Measurements from ENCODE around the gene XKR7.
"Not testable (repeated sequence)": the region's sequence is repeated elsewhere in the genome, so short reads cannot be mapped to it uniquely, and the experiment has no call there.

The XKR7 gene

DNA sequence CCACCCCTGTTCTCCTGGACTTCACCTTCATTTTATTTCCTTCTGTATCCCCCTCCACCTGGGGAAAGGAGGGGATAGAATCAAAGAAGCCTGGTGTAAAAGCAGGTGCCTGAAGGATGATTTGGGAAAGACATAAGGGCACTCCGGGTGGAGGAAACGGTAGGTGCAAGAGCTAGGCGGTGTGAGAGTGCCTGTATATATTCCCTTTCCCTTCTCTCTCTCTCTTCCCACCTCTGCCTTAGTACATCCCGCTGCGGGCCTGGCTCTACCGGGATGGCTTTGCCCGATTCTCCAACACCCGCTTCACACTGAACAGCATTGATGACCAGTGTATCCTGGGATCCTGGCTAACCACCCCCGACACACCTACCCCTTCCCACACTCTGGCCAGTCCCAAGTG lies 42.3 kb upstream of the XKR7 start:
- no peak overlapping the region for H3K4me3 ChIP-seq (ENCODE audit: low read length in 2 of 2)
- peaks cover 0 to 3% of the 10 kb centered on the region in 2 donors for H3K27me3 ChIP-seq (ENCODE audit: control insufficient read depth in 2 of 2, insufficient read depth in 2 of 2, low read length in 2 of 2)
- no peaks in the 10 kb centered on the region for H3K4me1 ChIP-seq (ENCODE audit: control insufficient read depth in 2 of 2, insufficient read depth in 2 of 2, low read length in 2 of 2)
- no peaks in the 10 kb centered on the region for H3K9me3 ChIP-seq (ENCODE audit: control insufficient read depth in 2 of 2, low read length in 2 of 2)
- H3K9ac ChIP-seq (ENCODE audit: low read depth in 1 of 2, low read length in 2 of 2) = no peak overlapping the region
- no peak overlapping the region for H3K27ac ChIP-seq (ENCODE audit: low read depth in 2 of 2, low read length in 2 of 2)
- no peaks in the 10 kb centered on the region for H3K36me3 ChIP-seq (ENCODE audit: control insufficient read depth in 2 of 2, insufficient read depth in 2 of 2, low read length in 2 of 2)

- H3K9me3 ChIP-seq (ENCODE audit: control insufficient read depth in 2 of 2, low read length in 2 of 2) = no peaks in the 10 kb centered on the region
- H3K27ac ChIP-seq (ENCODE audit: low read depth in 2 of 2, low read length in 2 of 2) = no peak overlapping the region
- H3K4me1 ChIP-seq (ENCODE audit: control insufficient read depth in 2 of 2, insufficient read depth in 2 of 2, low read length in 2 of 2) = no peaks in the 10 kb centered on the region
- H3K9ac ChIP-seq (ENCODE audit: low read depth in 1 of 2, low read length in 2 of 2) = no peak overlapping the region
- H3K4me3 ChIP-seq (ENCODE audit: low read length in 2 of 2) = no peak overlapping the region
- H3K36me3 ChIP-seq (ENCODE audit: control insufficient read depth in 2 of 2, insufficient read depth in 2 of 2, low read length in 2 of 2) = no peaks in the 10 kb centered on the region
- H3K27me3 ChIP-seq (ENCODE audit: control insufficient read depth in 2 of 2, insufficient read depth in 2 of 2, low read length in 2 of 2) = peaks cover 0 to 3% of the 10 kb centered on the region in 2 donors
These were observed 41.5 kb upstream of the XKR7 start for GRCh38 chr20:31926493-31926892.

- Histone ChIP-seq H3K36me3 (ENCODE audit: control insufficient read depth in 2 of 2, insufficient read depth in 2 of 2, low read length in 2 of 2) (no peaks in the 10 kb centered on the region), H3K27ac (ENCODE audit: low read depth in 2 of 2, low read length in 2 of 2) (no peak overlapping the region), H3K4me1 (ENCODE audit: control insufficient read depth in 2 of 2, insufficient read depth in 2 of 2, low read length in 2 of 2) (no peaks in the 10 kb centered on the region), H3K27me3 (ENCODE audit: control insufficient read depth in 2 of 2, insufficient read depth in 2 of 2, low read length in 2 of 2) (peaks cover 0 to 3% of the 10 kb centered on the region in 2 donors), H3K9ac (ENCODE audit: low read depth in 1 of 2, low read length in 2 of 2) (no peak overlapping the region), H3K4me3 (ENCODE audit: low read length in 2 of 2) (no peak overlapping the region), H3K9me3 (ENCODE audit: control insufficient read depth in 2 of 2, low read length in 2 of 2) (no peaks in the 10 kb centered on the region)
These were observed 40.3 kb upstream of the XKR7 start for GRCh38 chr20:31927627-31928159.

GRCh38 chr20:31929631-31930030 lies 38.3 kb upstream of the XKR7 start:
- H3K4me1 ChIP-seq (ENCODE audit: control insufficient read depth in 2 of 2, insufficient read depth in 2 of 2, low read length in 2 of 2); H3K27ac ChIP-seq (ENCODE audit: low read depth in 2 of 2, low read length in 2 of 2); H3K27me3 ChIP-seq (ENCODE audit: control insufficient read depth in 2 of 2, insufficient read depth in 2 of 2, low read length in 2 of 2); H3K9ac ChIP-seq (ENCODE audit: low read depth in 1 of 2, low read length in 2 of 2); H3K36me3 ChIP-seq (ENCODE audit: control insufficient read depth in 2 of 2, insufficient read depth in 2 of 2, low read length in 2 of 2); H3K9me3 ChIP-seq (ENCODE audit: control insufficient read depth in 2 of 2, low read length in 2 of 2); H3K4me3 ChIP-seq (ENCODE audit: low read length in 2 of 2): not testable (repeated sequence)

- no peaks in the 10 kb centered on the region for H3K4me1 ChIP-seq (ENCODE audit: control insufficient read depth in 2 of 2, insufficient read depth in 2 of 2, low read length in 2 of 2)
- H3K9me3 ChIP-seq (ENCODE audit: control insufficient read depth in 2 of 2, low read length in 2 of 2) = no peaks in the 10 kb centered on the region
- H3K36me3 ChIP-seq (ENCODE audit: control insufficient read depth in 2 of 2, insufficient read depth in 2 of 2, low read length in 2 of 2) = no peaks in the 10 kb centered on the region
- H3K27ac ChIP-seq (ENCODE audit: low read depth in 2 of 2, low read length in 2 of 2) = no peak overlapping the region
- H3K27me3 ChIP-seq (ENCODE audit: control insufficient read depth in 2 of 2, insufficient read depth in 2 of 2, low read length in 2 of 2) = no peaks in the 10 kb centered on the region
- no peak overlapping the region for H3K9ac ChIP-seq (ENCODE audit: low read depth in 1 of 2, low read length in 2 of 2)
- H3K4me3 ChIP-seq (ENCODE audit: low read length in 2 of 2) = no peak overlapping the region
These were observed 37.2 kb upstream of the XKR7 start for GRCh38 chr20:31930779-31931178.

- Histone ChIP-seq H3K27ac (ENCODE audit: low read depth in 2 of 2, low read length in 2 of 2) (no peak overlapping the region), H3K36me3 (ENCODE audit: control insufficient read depth in 2 of 2, insufficient read depth in 2 of 2, low read length in 2 of 2) (no peaks in the 10 kb centered on the region), H3K4me1 (ENCODE audit: control insufficient read depth in 2 of 2, insufficient read depth in 2 of 2, low read length in 2 of 2) (no peaks in the 10 kb centered on the region), H3K4me3 (ENCODE audit: low read length in 2 of 2) (no peak overlapping the region), H3K27me3 (ENCODE audit: control insufficient read depth in 2 of 2, insufficient read depth in 2 of 2, low read length in 2 of 2) (no peaks in the 10 kb centered on the region), H3K9me3 (ENCODE audit: control insufficient read depth in 2 of 2, low read length in 2 of 2) (no peaks in the 10 kb centered on the region), H3K9ac (ENCODE audit: low read depth in 1 of 2, low read length in 2 of 2) (no peak overlapping the region)
These were observed 34.3 kb upstream of the XKR7 start for GRCh38 chr20:31933698-31934097.

DNA sequence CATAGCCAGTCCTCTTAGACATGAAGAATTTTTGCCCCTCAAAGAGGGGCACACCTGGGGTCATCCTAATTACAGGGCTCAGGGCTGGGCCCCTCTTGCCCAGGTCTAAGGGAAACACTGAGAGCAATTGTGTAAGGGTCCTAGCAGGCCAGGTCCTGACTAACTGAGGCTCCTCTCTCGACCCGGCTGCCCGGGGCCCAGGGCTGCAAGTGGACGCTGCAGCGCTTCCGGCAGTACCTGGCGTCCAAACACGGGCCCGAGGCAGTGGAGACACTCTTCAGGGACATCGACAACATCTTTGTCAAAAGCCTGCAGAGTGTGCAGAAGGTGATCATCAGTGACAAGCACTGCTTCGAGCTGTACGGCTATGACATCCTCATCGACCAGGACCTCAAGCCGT lies 33.5 kb upstream of the XKR7 start:
- H3K9ac ChIP-seq (ENCODE audit: low read depth in 1 of 2, low read length in 2 of 2) = no peak overlapping the region
- no peaks in the 10 kb centered on the region for H3K9me3 ChIP-seq (ENCODE audit: control insufficient read depth in 2 of 2, low read length in 2 of 2)
- no peak overlapping the region for H3K27ac ChIP-seq (ENCODE audit: low read depth in 2 of 2, low read length in 2 of 2)
- no peaks in the 10 kb centered on the region for H3K27me3 ChIP-seq (ENCODE audit: control insufficient read depth in 2 of 2, insufficient read depth in 2 of 2, low read length in 2 of 2)
- no peak overlapping the region for H3K4me3 ChIP-seq (ENCODE audit: low read length in 2 of 2)
- no peaks in the 10 kb centered on the region for H3K4me1 ChIP-seq (ENCODE audit: control insufficient read depth in 2 of 2, insufficient read depth in 2 of 2, low read length in 2 of 2)
- no peaks in the 10 kb centered on the region for H3K36me3 ChIP-seq (ENCODE audit: control insufficient read depth in 2 of 2, insufficient read depth in 2 of 2, low read length in 2 of 2)

- Histone ChIP-seq H3K36me3 (ENCODE audit: control insufficient read depth in 2 of 2, insufficient read depth in 2 of 2, low read length in 2 of 2) (no peaks in the 10 kb centered on the region), H3K27ac (ENCODE audit: low read depth in 2 of 2, low read length in 2 of 2) (no peak overlapping the region), H3K27me3 (ENCODE audit: control insufficient read depth in 2 of 2, insufficient read depth in 2 of 2, low read length in 2 of 2) (no peaks in the 10 kb centered on the region), H3K4me3 (ENCODE audit: low read length in 2 of 2) (no peak overlapping the region), H3K9ac (ENCODE audit: low read depth in 1 of 2, low read length in 2 of 2) (no peak overlapping the region), H3K4me1 (ENCODE audit: control insufficient read depth in 2 of 2, insufficient read depth in 2 of 2, low read length in 2 of 2) (no peaks in the 10 kb centered on the region), H3K9me3 (ENCODE audit: control insufficient read depth in 2 of 2, low read length in 2 of 2) (no peaks in the 10 kb centered on the region)
These were observed 32.8 kb upstream of the XKR7 start for GRCh38 chr20:31934968-31935764.

DNA sequence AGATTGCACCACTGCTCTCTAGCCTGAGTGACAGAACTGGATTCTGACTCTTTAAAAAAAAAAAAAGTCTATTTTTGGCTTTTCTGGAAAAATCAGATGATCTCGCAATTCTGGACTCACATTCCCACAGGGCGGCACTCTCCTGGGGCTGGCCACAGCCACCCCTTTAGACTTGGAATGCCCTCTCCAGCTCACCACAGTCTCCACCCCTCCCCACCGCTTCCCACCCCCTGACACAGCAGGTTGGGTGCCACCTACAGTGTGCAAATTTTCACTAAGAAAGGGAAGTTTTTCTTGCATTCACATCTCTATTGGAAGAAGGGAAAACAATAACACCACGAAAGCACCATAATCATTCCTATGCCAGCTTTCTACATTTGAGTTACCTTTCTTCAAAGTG lies 31.5 kb upstream of the XKR7 start:
- Histone ChIP-seq H3K36me3 (ENCODE audit: control insufficient read depth in 2 of 2, insufficient read depth in 2 of 2, low read length in 2 of 2) (no peaks in the 10 kb centered on the region), H3K9me3 (ENCODE audit: control insufficient read depth in 2 of 2, low read length in 2 of 2) (no peaks in the 10 kb centered on the region), H3K9ac (ENCODE audit: low read depth in 1 of 2, low read length in 2 of 2) (no peak overlapping the region), H3K27ac (ENCODE audit: low read depth in 2 of 2, low read length in 2 of 2) (no peak overlapping the region), H3K4me3 (ENCODE audit: low read length in 2 of 2) (no peak overlapping the region), H3K4me1 (ENCODE audit: control insufficient read depth in 2 of 2, insufficient read depth in 2 of 2, low read length in 2 of 2) (no peaks in the 10 kb centered on the region), H3K27me3 (ENCODE audit: control insufficient read depth in 2 of 2, insufficient read depth in 2 of 2, low read length in 2 of 2) (no peaks in the 10 kb centered on the region)

DNA sequence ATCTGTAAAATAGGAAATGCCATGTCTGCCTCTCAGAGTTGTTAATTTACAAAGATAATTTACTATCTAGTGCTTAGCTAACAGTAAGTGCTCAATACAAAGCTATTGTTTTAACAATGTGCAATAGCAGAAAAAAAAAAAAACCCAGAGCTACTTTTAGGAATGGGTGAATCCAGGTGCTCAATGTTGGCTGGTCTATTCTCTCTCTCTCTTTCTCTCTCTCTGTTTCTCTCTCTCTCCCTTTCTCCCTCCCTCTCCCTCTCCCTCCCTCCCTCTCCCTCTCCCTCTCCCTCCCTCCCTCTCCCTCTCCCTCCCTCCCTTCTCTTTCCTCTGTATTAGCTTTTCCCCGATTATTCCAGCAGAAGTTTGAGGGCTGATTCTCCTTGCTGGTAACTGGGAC lies 30.1 kb upstream of the XKR7 start:
- Histone ChIP-seq H3K4me1 (ENCODE audit: control insufficient read depth in 2 of 2, insufficient read depth in 2 of 2, low read length in 2 of 2) (no peaks in the 10 kb centered on the region), H3K4me3 (ENCODE audit: low read length in 2 of 2) (no peak overlapping the region), H3K27me3 (ENCODE audit: control insufficient read depth in 2 of 2, insufficient read depth in 2 of 2, low read length in 2 of 2) (no peaks in the 10 kb centered on the region), H3K9ac (ENCODE audit: low read depth in 1 of 2, low read length in 2 of 2) (no peak overlapping the region), H3K36me3 (ENCODE audit: control insufficient read depth in 2 of 2, insufficient read depth in 2 of 2, low read length in 2 of 2) (peaks cover 0 to 2% of the 10 kb centered on the region in 2 donors), H3K27ac (ENCODE audit: low read depth in 2 of 2, low read length in 2 of 2) (no peak overlapping the region), H3K9me3 (ENCODE audit: control insufficient read depth in 2 of 2, low read length in 2 of 2) (no peaks in the 10 kb centered on the region)

Measured in mucosa of rectum (tissue), 2 donors.